ENCODE measurements around the gene TRIM44.
"Not testable (repeated sequence)": the region's sequence is repeated elsewhere in the genome, so short reads cannot be mapped to it uniquely, and the experiment has no call there.

TRIM44 gene

DNA sequence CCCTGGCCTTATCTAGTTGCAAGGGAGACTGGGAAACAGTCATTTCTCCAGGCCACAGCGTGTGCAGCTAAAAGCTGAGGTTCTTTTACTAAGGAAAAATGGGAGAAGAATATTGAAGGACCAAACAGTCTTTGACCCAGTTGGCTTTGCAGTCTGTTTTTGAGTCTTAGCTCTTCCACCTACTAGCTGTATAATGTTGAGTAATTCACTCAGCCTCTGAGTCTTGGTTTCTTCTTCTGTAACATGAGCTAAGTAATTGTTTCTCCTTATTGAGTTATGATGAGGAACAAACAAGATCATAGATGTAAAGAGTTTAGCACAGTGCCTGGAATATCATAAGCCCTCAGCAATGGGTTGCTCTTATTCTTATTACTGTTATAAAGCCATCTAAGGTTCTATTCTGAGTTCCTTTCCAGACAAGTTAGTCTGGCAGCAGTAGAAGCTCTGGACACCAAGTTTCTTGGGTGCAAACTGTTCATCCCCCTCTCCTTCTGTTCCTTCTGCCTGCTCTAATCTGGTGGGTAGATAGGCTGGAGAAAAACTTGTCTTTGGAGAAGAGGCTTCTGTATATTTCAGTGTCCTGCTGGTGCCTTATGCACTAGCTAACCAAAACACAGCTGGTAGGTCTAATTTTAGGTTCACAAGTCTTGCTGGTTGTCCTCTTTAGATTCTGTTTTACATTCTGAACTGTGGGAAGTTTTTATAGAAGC lies 13.5 kb downstream of the TRIM44 start:
- DNase-seq, result no peak

DNA sequence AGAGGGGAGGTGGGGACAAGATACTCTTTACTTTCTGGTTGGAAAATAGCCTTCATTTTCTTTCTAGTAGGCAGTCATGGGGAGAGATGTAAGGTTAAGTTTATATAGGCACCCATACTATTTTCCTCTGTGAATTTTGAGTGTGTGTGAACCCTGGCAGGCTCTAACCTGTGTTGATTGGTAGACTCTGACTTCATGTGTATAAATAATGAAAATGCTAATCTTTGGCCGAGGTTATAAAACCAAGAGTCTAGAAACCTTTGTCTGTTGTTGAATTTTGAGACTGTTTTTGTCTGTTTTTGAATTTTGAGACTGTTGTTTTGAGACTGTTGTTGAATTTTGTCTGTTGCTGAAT lies 14.0 kb downstream of the TRIM44 start:
- no peak for DNase-seq

- no peak for DNase-seq
Measured at GRCh38 chr11:35677904-35678303, 15.3 kb downstream of the TRIM44 start.

DNA sequence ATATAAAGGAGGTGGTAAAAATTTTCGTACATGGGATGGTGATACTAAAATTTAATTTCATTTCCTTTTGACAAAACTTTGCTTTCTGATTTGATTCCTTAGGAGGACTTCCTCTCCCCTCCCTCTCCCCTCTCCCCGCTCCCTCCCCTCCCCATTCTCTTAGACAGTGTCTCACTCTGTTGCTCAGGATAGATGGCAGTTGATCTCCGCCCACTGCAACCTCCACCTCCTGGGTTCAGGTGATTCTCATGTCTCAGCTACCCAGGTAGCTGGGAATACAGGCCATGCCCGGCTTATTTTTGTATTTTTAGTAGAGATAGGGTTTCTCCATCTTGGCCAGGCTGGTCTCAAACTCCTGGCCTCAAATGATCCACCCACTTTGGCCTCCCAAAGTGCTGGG lies 15.9 kb downstream of the TRIM44 start:
- DNase-seq, result no peak

DNA sequence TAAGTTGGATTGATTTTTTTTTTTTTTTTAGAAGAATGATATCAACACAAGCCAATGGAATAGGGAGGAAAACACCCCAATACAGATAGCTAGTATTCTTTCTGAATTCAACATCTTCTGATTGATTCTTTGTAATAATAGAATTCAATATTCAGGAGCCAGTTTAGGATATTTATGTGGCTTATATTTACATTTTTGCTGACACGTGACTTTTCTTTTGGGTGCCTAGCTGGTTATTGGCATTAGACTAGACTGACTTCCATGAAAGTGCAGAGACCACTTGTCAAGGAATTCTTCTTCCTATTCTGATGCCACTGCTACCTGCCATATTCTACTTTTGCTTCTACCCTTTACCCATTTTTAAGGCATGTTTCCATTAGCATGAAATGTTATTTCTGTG lies 16.4 kb downstream of the TRIM44 start:
- no peak for DNase-seq

DNA sequence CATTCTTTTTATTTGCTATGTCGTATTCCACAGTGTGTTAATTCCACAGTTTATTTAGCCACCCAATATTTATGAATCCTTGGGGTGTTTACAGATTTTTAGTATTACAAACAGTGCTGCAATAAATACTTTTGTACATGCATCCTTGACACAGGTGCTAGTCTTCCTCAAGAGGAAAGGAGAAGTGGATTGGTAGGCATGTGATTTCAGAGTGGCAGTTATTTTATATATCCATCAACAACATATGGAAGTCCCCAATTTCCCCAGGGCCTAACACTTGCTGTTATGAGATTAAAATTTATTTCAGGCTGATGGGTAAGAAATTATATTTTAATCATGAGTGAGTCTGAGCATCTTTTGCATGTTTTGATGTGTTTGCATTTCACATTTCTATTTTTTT lies 17.9 kb downstream of the TRIM44 start:
- no peak for DNase-seq

DNA sequence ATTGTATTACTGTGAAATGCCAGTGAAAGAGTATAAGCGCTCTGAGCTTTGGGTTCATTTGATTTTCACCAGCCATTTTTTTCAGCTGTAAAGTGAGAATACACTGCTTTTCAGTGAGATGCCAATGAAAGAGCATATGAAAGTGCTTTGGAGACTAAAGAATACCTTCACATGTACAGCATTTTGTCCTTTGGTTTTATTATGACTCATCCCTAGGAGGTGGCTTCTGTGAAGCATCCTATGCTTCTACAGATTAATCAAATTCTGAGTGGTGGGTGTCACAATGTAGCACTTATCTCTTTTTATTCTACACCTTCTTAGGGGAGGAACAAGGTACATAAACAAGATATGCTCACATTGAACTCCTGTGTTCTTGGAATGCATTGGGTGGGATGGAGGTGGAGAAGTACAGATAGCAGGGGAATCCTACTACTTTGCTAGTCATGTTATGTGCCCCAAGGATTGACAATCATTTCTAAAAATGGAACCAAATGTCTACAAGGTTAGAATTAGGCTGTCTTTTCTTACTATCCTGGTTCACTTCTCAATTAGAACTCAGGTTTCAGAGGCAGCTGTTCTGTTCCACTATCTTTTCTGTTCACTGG lies 18.7 kb downstream of the TRIM44 start:
- DNase-seq, result no peak

GRCh38 chr11:35682230-35683173 lies 19.9 kb downstream of the TRIM44 start:
- no peak for DNase-seq

DNA sequence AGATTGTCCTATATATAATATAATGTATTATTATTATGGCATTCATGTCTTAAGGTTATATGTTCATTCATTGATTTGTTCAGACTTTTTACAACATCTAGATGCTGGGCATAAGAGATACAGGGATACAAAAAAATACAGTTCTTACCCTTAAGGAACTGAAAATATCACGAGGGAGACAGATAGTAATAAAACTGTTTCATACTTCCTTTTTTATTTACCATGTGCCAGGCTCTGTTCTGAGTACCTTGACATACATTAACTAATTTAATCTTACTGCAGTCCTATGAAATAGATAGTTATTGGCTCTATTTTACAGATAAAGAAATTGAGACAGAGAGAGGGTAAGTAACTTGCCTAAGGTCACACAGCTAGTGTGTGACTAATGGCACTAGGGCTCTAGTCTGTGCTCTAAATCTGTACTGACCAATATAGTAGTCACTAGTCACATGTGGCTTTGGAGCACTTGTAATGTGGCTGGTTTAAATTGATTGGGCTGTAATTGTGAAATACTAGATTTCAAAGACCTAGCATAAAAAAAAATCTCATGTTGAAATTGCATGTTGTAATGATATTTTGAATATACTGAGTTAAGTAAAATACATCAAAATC lies 21.3 kb downstream of the TRIM44 start:
- DNase-seq, result no peak

GRCh38 chr11:35688023-35688422 lies 25.4 kb downstream of the TRIM44 start:
- DNase-seq, result no peak

DNA sequence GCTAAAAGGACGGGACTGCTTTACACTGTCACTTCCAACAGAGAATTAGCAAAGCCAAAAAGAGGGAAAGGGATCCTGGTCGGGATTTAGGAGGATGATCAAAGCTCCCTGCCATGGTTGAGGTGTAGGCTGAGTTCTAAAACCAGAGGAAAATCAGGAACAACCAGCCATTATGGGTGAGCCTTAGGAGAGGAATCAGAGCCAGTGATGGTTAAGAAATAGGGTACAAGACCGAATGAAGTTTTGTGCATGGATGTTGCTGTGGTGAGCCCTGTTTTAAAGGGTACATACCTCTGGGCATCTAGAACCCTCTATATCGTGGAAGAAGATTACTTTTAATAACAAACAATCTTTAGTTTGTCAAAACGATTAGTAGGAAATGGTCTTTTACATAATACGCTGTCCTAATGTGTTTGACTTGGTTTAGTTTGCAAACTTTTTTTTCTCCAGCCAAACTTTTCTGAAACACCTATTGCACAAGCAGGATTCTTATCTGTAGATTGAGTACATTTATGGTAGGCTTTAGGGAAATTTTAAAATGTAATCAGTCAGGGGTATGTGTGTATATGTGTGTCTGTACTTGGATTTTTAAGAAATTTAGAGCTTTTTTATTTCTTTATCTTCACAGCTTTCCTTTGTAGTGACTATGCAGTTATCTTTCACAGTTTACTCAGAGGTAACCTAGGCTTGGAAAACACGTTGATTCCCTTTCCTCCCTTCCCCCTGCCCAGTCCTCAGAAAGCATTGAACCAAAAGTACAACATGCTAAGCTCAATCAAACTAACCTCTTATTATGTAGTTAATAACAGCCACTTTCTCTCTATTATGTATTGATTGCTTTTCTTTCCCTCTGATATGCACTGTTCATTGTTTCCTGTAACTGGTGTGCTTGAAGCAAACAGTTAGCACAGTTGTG lies 26.8 kb downstream of the TRIM44 start:
- no peak for DNase-seq

DNA sequence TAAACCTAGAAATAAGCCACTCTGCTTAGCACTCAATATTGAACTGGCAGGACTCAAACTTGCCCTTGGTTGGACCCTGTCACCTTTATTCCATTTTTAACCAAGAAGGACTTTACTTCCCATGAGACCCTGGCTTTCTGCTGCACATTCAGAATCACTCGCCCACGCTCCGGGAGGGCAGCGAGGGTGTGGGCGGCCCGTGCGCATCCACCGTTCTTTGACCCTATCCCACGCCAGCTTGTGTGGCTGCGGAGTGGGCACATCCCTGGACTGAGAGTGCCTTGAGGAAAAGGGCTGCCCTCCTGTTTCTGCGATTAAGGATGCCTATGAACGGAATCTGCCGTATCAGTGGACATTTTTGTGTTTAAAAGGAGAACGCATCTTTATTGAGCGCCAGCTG lies 39.6 kb downstream of the TRIM44 start:
- DNase-seq, result no peak

DNA sequence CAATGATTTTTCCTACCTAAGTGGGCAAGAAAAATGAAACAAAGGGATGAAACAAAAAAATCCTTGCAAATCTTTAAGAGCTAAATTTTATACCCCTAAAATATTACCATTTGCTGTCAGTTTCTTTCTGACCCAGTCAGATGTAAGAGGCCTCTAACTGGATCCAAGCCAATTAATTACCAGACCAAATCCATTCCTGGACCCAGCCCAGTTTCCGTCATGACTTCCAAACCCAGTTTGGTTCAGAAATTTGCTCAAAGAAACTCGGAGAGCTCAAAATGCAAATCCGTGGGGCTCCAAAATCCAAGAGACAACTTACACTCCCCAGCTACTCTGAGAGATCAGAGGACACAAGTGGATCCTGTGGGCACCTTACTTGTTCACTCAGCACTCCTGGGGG lies 46.8 kb downstream of the TRIM44 start:
- DNase-seq, result no peak

- no peak for DNase-seq
Measured at GRCh38 chr11:35711173-35711910, 48.8 kb downstream of the TRIM44 start.

DNA sequence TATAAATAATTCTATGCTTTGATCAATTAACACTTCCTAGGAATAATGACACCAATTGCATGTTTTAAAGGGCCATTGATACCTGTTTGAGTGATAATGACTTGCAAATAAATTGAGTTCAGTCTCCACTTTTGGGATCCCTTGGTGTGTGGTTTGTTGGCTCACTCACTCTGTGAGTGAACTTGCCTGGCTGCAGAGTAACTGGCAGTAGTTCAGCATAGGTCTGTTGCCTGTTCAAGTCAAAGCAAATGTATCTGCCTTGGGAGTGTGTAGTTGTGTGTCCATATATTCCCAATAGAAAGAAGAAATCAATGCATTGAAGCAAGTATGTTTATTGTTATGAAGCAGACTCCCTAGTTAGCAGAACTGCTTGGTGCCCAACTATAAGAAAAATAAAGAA lies 49.3 kb downstream of the TRIM44 start:
- no peak for DNase-seq

GRCh38 chr11:35712533-35712932 lies 50.0 kb downstream of the TRIM44 start:
- DNase-seq, result no peak

GRCh38 chr11:35714882-35715627 lies 52.5 kb downstream of the TRIM44 start:
- DNase-seq, result no peak

GRCh38 chr11:35715677-35716076 lies 53.1 kb downstream of the TRIM44 start:
- not testable (repeated sequence) for DNase-seq

- DNase-seq, result no peak
Measured at GRCh38 chr11:35717043-35717442, 54.5 kb downstream of the TRIM44 start.

- DNase-seq, result no peak
Measured at GRCh38 chr11:35717520-35717919, 54.9 kb downstream of the TRIM44 start.
